Measurements from ENCODE around the gene PNP.

- TF ChIP-seq ZNF565 (CRISPR knock-in tag; conservative IDR thresholded peaks at IDR 0.05; ENCODE audit: low read depth) (no peak), PATZ1 (CRISPR knock-in tag; IDR thresholded peaks at IDR 0.05; ENCODE audit: borderline replicate concordance) (no peak), CSRNP3 (CRISPR knock-in tag; IDR thresholded peaks at IDR 0.05) (no peak), RARB (CRISPR knock-in tag; IDR thresholded peaks at IDR 0.05) (no peak), TSHZ2 (CRISPR knock-in tag; IDR thresholded peaks at IDR 0.05) (no peak), TCF4 (CRISPR knock-in tag; IDR thresholded peaks at IDR 0.05; ENCODE audit: borderline replicate concordance) (no peak)
These were observed 1.3 kb downstream of the PNP start for GRCh38 chr14:20470603-20470901.

Measured in SK-N-SH treated with all-trans-retinoic acid at 6 μM for 48 hours (cell line).